Midbrain (tissue), 1 donor: Measurements from ENCODE around the gene JKAMP.
A peak's percentile ranks its signal among the peaks of the same experiment; 100 is the strongest.
"Not testable (repeated sequence)": the region's sequence is repeated elsewhere in the genome, so short reads cannot be mapped to it uniquely, and the experiment has no call there.

Experiments
- DNase-seq: peaks from one replicate; lab custom pipeline; 2025; lab: John Stamatoyannopoulos, UW

JKAMP gene, protein sequence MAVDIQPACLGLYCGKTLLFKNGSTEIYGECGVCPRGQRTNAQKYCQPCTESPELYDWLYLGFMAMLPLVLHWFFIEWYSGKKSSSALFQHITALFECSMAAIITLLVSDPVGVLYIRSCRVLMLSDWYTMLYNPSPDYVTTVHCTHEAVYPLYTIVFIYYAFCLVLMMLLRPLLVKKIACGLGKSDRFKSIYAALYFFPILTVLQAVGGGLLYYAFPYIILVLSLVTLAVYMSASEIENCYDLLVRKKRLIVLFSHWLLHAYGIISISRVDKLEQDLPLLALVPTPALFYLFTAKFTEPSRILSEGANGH

DNA sequence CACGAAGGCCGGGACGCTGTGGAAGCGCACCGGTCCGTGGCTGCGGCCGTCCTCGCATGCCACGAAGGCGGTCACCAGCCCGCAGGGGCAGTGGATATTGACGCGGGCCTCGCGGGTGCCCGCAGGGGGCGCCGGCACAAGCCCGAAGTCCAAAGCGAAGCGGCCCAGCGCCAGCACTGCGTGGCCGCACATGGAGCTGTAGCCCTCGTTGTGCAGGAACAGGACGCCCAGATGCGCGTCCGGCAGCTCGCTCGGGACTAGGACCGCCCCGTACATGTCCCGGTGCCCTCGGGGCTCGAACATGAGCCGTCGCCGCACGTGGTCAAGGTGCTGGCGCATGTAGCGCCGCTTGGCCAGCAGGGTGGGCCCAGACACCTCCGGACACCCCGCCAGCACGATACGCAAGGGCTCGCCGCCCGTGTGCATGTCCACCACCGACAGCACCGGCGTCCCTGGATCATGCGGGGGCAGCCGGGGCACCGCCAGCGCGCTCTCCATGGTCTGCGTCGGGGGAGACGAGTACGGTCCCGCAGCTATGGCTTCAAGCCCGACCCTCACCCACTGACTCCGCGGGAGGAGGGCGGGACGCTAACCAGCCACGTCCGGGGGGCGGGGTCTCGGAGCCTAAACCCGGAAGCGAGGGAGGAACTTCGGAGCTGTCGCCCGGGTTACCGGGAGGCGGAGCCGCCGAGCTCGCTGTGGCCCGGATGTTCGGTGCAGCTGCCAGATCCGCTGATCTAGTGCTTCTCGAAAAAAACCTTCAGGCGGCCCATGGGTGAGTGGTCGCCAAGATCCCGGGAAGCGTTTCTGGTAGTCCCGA lies at the start of gene JKAMP, which contains the start of gene L3HYPDH:
Gene JKAMP, plus strand, starts transcription at position 699 of the 820 bp plus-strand sequence. Its CDS starts 73 bp downstream, at position 772.
Gene L3HYPDH, minus strand, starts transcription at position 590 of the 820 bp plus-strand sequence. Its CDS starts 92 bp downstream, at position 498.
- DNase-seq: peak; percentile 95

DNA sequence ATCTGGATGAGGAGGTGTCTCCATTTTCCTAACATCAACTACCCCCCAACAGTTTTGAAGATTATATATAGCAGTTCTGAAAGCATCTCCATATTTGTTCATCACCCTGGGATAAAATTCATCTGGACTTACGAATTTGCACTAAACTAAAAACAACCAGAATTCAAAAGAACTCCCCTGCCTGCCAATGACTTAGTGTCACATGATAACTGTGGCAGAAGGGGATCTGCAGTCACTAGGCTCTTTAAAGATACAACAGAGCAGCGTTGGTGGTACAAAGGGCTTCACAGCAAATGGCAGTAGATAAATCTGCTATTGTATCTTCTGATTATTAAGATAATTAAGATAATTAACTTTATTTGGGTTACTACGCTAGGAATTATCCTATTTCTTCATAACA lies 49.2 kb upstream of the JKAMP start:
- DNase-seq: peak; percentile 13

DNA sequence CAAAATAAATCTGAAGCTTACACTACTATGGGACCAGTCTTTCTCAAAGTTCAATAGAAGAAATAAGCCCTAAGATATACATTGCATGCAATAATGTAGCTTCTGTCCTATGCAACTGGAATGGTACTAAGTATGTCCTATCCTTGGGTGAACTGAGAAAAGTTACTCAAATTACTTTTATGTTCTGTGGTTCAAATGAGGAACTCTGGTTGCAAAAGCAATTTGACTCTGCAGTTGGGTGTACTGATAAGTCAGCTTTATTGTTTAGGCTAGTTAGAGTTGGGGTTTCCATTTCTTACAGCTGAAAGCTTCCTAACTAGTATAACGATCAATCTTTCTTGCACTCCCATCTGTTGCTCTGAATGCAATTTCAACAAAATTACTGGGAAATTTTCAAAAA lies 48.3 kb upstream of the JKAMP start:
- no peak for DNase-seq

DNA sequence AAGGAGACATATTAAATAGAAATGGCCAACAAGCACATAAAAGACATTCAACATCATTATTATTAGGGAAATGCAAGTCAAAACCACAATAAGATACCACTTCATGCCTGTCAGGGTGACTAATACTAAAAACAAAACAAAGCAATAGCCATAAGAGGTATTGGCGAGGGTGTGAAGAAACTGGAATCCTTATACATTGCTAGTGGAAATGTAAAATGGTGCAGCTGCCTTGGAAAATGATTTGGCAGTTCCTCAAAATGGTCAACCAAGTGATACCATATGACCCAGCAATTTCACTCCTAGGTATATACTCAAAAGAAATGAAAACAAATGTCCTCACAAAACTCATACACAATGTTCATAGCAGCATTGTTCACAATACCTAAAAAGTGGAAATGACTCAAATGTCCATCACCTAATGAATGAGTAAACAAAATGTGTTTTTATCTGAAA lies 46.1 kb upstream of the JKAMP start:
- DNase-seq: no peak

DNA sequence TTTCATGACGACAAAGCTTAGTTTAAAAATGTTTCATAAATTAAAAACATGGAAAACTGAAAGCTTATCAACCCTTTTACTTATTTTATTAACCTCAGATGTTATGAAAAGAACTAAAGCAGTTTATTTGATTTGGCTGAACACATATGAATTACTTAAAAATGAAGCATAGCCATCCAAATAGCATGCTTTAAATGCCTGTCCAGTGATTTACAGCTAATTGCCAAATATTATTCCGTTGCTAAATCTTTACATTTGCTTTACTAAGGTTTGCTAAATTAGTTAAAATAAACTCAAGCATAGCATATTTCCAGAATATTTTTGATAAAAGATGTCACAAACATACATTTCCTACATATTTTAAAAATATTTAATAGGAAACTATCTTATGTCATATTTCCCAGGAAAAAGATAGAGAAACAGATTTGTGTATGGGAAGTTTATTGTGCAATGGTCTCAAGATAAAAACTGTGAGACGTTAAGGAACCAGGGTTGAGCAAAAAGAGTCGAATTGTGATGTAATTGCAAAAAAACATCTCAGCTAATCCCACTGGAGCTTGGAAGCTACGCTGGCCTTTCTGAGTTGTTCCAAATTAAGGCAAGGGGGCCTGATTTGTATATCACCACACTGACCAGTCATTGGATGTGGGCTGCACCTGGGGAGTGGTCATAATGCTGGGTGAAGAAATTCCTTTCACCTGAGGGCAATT lies 44.9 kb upstream of the JKAMP start:
- DNase-seq: no peak

DNA sequence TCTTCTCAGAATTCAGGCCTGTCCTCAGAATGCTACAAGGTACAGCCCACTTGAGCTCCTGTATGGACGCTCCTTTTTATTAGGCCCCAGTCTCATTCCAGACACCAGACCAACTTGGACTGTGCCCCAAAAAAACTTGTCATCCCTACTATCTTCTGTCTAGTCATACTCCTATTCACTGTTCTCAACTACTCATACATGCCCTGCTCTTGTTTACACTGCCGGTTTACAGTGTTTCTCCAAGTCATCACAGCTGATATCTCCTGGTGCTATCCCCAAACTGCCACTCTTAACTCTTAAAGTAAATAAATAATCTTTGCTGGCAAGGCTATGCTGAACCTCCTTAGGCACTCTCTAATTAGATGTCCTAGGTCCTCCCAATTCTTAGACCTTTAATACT lies 35.6 kb upstream of the JKAMP start:
- not testable (repeated sequence) for DNase-seq

DNA sequence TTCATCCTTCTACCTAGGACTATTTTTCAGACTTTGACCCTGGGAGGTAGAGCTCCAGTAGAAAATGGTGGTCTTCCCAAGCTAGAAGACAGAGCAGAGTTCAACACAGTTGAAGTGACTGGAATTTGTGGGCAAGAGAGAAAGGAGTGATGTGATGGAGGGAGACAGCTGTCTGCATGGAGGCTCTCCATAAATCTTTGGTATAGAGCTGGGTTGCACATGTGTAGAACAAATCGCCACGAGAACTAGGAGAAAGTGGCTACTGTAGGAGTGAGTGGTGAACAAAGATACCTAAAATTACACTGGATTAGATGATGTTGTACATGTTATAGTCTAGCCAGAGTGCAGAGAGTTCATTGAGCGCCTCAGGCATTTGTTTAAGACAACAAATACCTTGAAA lies 33.6 kb upstream of the JKAMP start:
- DNase-seq: no peak

DNA sequence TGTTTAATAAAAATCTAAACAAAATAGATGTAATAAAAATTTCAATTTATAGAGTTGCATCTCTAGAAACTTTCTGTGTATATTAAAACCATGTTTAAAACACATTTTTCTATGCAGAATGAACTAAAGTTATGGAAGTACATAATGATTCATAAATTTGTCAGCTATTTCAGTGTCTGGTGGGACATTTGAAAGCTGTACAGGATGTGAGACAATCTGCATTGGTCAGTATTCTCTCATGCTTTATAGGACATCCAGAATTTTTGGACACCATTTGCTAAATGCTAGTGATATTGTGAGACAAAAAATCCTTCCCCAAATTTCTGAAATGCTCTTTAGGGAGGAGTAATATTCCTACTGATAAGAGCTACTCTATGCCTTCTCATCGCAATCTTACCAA lies 32.5 kb upstream of the JKAMP start:
- no peak for DNase-seq

DNA sequence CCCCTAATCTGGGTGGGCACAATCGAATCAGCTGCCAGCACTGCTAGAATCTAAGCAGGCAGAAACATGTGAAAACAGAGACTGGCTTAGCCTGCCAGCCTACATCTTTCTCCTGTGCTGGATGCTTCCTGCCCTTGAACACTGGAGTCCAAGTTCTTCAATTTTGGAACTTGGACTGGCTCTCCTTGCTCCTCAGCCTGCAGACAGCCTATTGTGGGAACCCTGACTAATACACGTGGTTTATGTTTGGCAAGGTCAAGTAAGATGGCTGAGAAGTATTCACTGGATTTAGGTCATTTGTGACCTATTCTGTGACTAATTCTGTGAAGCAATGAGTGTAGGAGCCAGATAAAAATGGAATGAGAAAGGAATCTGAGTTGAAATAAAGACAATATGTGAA lies 30.2 kb upstream of the JKAMP start:
- no peak for DNase-seq

DNA sequence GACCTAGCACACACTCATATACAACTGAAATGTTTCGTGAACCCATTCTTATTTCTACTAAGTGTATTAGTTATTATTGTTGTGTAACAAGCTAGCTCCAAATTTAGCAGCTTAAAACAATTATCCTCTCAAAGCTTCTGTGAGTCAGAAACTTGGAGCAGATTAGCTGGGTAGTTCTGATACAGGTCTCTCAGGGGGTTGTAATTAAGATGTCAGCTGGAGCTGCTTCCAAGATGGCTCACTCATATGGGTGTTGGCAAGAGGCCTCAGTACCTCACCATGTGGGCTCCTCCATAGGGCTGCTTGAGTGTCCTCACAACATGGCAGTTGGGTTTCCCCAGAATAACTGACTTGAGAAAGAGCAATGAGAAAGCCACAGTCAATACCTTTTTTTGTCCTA lies 28.9 kb upstream of the JKAMP start:
- DNase-seq: no peak

DNA sequence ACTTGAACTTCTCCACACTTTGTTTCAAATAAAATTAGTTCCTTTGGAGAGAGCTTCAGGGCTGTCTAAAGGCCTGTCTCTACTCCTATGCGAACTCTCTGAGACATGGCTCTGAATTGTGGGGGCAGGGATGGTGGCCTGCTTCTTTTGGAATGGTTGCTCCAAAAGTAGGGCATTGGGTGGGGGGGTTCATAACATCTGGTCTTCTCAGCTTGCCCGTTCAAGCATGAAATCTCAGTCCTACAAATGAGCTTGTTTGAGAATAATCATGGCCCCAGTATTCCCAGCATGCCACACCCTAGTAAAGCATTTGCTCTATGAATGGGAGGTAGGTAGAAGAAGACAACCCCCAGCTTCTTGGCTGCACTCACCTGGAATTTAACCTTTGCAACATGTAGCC lies 25.8 kb upstream of the JKAMP start:
- no peak for DNase-seq

DNA sequence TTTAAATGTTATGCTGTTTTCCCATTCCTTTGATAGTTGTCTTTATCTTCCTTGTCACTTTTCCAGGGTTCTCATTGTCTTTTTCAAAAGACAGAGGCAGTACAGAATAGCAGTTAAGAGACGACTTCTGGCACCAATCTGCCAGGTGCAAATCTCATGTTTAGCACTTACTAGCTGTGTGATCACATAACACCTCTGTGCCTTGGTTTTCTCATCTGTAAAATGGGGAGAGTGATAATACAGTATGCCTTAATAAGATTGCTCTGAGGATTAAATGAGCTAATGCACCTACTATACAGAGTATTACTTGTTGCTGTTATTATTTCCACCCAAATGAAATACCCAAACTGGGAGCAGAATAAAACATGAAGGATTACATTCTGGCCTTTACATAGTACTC lies 23.9 kb upstream of the JKAMP start:
- no peak for DNase-seq

DNA sequence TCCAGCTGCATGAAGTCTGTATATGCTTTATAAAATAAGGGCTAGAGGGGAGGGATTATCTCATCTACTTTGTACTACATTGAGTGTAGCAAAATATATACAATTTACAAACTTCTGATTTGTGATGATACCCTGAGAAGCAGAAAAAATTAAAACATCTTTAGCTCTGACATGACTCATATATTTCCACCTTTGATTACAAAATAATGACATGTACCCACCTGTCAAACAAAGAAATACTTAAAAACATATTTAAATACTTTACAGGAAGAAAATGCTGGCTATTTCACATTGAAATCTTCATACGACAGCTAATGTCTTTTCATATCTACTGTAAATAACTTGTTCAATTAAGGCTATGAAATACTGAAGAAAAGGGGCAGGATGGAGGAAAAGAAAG lies 22.4 kb upstream of the JKAMP start:
- no peak for DNase-seq

DNA sequence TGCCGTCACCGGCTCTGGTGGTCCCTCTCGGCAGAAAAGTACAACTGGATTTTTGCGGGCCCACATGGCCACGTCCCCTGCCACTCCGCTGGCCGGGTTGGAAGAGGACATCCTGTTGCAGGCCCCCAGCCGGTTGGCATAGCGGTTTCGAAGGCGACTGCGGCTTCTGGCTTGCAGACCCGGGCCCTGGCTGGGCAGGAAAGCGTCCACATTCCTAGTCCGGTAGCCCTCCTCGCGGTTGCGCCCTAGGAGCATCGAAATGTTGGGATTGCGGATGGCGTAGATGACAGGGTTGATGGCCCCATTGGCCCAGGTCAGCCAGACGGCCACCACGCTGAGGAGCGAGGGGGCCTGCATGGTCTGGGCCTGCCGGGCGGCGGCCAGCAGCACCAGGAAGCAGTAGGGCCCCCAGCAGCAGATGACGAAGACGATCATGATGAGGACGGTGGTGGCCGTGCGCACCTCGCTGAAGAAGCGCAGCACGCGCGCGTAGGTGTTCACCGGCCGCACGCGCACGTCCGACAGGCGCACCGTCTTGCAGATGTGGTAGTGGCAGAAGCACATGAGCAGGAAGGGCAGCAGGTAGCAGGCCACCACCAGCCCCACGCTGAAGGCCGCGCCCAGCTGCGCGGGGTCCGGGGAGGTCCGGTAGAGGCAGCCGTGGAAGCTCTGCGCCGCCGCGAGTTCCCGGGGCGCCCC lies 20.4 kb upstream of the JKAMP start:
- no peak for DNase-seq

DNA sequence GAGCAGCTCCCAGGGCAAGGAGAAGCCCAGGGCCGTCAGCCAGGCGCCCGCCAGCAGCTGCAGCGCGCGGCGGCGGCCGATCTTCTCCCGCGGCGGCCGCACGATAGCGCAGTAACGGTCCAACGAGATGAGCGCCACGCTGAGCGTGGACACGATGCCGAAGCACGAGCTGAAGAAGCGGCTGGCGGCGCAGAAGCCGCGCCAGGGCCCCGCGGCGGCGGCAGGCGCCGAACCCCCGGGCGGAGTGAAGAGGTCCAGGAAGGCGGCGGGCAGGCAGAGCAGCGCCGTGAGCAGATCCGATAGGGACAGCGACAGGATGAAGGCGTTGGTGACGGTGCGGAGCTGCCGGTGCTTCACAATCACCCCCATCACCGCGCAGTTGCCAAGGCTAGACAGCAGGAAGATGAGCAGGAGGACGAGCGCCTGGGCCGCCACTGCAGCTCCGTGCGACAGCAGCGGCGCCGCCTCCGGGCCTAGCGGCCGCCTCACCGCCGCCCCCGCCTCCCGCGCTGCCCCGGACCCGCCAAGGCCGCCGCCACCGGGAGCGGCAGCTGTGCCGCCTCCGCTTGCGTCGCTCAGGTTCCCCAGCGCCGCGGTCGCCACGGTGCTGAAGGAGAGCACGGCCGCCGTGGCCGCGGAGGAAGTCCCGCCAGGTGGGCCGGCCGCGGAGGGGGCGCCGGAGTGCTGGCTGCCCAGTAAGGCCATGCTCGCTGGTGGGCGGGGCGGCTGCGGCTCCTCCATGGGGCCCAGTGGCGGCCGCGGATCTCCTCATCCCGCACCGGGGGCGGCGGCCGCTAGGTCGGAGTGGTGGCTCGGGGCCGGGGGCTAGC lies 19.6 kb upstream of the JKAMP start:
- peak; percentile 49 for DNase-seq

DNA sequence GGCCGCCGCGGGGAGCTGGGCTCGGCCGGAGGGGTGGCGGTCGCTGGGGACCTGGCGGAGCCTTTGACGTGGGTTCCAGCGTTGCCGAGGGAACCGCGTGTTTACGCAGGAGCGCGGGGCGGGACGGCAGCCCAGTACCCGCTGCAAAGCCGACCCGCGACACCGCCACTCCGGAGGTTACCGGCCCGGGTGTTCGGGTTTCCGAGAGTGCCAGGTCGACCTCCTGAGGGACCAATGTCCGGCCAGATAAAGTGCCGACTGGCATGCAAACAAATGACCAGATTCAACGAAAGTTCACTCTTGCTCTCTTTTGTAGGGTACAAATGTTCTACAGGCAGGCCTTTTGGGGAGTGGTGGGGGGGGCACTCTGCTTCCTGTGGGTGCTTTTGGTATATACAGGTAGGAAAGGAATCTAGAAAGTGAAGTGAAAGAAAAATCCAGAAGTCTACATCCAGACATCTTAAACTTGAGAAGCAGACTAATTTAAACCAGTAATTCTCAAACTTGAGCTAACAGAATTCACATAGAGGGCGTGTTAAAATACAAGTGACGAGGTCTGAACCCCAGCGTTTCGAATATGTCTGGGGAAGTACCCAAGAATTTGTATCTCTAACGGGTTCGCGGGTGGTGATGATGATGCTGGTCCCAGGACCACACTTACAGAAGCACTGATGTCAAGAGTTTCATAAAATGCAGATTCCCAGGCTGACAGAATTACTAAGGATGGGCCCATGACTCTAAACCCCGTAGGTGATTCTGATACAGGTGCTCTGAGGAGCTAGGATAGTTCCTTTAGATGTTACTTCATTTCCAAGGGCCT lies 18.8 kb upstream of the JKAMP start, which contains the start of gene GPR135:
Gene GPR135, minus strand, starts transcription at position 65 of the 820 bp plus-strand sequence. CDS start 154 bp downstream, outside the sequence.
- DNase-seq: peak; percentile 44

DNA sequence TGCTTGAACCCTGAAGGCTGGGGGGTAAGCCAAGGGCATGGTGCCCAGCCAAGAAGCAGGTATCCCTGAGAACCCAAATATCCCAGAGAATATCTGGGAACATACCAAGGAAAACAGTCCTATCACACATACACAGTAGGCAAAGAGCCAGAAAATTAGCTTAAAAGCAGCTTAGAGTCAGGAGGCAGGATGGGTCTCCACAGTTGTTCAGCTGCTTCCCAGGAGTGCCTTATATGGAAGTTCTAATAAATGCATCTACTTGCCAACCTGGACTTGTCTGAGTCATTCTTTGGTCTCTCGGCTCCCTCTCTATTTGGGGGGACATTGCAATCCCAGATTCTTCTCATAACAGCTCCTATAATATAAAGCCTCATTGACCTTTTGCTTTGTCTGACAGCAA lies 10.1 kb upstream of the JKAMP start:
- DNase-seq: no peak

DNA sequence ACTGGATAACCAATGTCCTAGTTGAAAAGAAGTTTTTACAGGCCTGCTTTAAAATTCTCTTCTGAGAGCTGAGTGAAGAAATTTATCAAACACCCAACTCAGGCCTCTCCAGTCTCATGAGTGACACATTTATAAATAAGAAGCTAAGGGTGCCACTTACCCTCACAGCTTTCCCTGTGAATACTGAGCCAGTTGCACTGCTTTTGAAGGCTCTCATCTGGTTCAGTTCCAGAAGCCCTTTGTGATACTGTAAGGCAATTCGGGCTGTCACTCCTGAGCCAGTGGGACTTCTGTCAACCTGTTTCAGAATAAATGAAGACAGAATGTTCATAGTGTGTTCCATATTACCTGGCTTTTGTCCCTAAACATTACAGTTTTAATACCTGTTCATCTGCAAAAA lies 8.6 kb upstream of the JKAMP start:
- DNase-seq: no peak

DNA sequence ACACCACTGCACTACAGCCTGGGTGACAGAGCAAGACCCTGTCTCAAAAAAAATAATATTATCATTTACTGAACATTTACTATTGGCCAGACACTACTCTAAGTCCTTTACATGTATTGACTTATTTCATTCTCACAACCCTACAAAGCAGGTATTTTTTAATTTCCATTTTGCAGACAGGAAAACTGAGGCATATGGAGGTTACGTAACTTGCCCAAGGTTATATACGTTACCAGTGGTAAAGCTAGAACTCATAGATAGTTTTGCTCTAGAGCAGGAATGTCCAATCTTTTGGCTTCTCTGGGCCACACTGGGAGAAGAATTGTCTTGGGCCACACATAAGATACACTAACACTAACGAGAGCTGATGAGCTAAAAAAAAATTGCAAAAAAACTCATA lies 5.8 kb upstream of the JKAMP start:
- no peak for DNase-seq

DNA sequence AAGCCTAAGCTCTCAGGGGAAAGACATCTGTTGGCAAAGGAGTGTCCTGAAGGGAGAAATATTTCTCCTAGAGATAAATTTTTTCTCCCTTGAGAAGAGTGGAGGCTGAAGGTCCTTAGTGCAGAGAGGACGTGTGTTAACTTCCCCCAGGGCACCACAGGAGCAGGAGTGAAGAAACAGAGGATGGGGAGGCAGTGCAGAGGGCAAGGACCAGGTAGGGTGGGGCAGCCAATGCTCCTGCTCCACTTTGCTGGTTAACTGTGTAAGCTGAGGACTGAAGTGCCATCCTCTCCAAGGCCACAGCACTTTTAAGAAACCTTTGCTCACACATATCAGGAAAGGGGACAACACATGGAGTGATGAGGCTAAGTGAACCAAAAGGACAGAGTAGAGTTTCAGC lies 4.2 kb upstream of the JKAMP start:
- DNase-seq: no peak
